ENCODE results near the gene SBF1. TPM values are rescaled to one million over a fixed set of nuclear protein-coding genes. Genes with fewer than 3 reads are reported as not detected.

SBF1 gene
- total RNA-seq, 2 donors from 2014 or later = 89.9 to 90.1 TPM

- Mint-ChIP-seq H3K4me3 (peak overlapping the region; percentile 74), H3K27ac (peak overlapping the region; percentile 74), H3K9me3 (no peaks in the 10 kb centered on the region), H3K36me3 (ENCODE audit: low read depth) (no peaks in the 10 kb centered on the region), H3K27me3 (ENCODE audit: insufficient read depth) (peaks cover 29% of the 10 kb centered on the region), H3K4me1 (peaks cover 25% of the 10 kb centered on the region)
- H3K36me3 ChIP-seq (ENCODE audit: control insufficient read depth, insufficient read depth, low read length) = peaks cover 3% of the 10 kb centered on the region
- 14 to 30% methylated on average over 15 to 62 of the region's 62 CpGs for WGBS, 2 experiments (ENCODE audit: insufficient coverage in 1 of 2, insufficient read length in 1 of 2)
- H3K9ac ChIP-seq (ENCODE audit: extremely low read depth, low read length, poor library complexity, severe bottlenecking) = peak overlapping the region; percentile 54
- no peak overlapping the region for H3K27ac ChIP-seq (ENCODE audit: low read depth, low read length)
- H3K9me3 ChIP-seq (ENCODE audit: control insufficient read depth, low read length) = no peaks in the 10 kb centered on the region
- DNase-seq = peak; percentile 73
- H3K4me1 ChIP-seq (ENCODE audit: control insufficient read depth, insufficient read depth, low read length) = peaks cover 14% of the 10 kb centered on the region
- no peak for TF ChIP-seq CTCF (conservative IDR thresholded peaks at IDR 0.05)
- H3K4me3 ChIP-seq (ENCODE audit: low read length) = peak overlapping the region; percentile 85
- H3K27me3 ChIP-seq (ENCODE audit: control insufficient read depth, insufficient read depth, low read length, poor library complexity, severe bottlenecking) = no peaks in the 10 kb centered on the region
Measured at GRCh38 chr22:50473855-50474671, 772 bp downstream of the SBF1 start.

- Histone ChIP-seq H3K9me3 (ENCODE audit: control insufficient read depth, low read length) (no peaks in the 10 kb centered on the region), H3K27ac (ENCODE audit: low read depth, low read length) (no peak overlapping the region), H3K4me1 (ENCODE audit: control insufficient read depth, insufficient read depth, low read length) (peaks cover 14% of the 10 kb centered on the region), H3K27me3 (ENCODE audit: control insufficient read depth, insufficient read depth, low read length, poor library complexity, severe bottlenecking) (no peaks in the 10 kb centered on the region), H3K4me3 (ENCODE audit: low read length) (peak overlapping the region; percentile 85), H3K36me3 (ENCODE audit: control insufficient read depth, insufficient read depth, low read length) (peaks cover 3% of the 10 kb centered on the region), H3K9ac (ENCODE audit: extremely low read depth, low read length, poor library complexity, severe bottlenecking) (no peak overlapping the region)
- no peaks in the 10 kb centered on the region for H3K36me3 Mint-ChIP-seq (ENCODE audit: low read depth)
- no peak overlapping the region for H3K27ac Mint-ChIP-seq
- peaks cover 19% of the 10 kb centered on the region for H3K27me3 Mint-ChIP-seq (ENCODE audit: insufficient read depth)
- peak overlapping the region; percentile 74 for H3K4me3 Mint-ChIP-seq
- DNase-seq = peak; percentile 80
- H3K9me3 Mint-ChIP-seq = no peaks in the 10 kb centered on the region
- H3K4me1 Mint-ChIP-seq = peaks cover 25% of the 10 kb centered on the region
- peak; percentile 67 for TF ChIP-seq CTCF (conservative IDR thresholded peaks at IDR 0.05)
- 84 to 86% methylated on average over 5 to 6 of the region's 6 CpGs for WGBS, 2 experiments (ENCODE audit: insufficient coverage in 1 of 2, insufficient read length in 1 of 2)
Measured at GRCh38 chr22:50473088-50473487, 1.7 kb downstream of the SBF1 start.

DNA sequence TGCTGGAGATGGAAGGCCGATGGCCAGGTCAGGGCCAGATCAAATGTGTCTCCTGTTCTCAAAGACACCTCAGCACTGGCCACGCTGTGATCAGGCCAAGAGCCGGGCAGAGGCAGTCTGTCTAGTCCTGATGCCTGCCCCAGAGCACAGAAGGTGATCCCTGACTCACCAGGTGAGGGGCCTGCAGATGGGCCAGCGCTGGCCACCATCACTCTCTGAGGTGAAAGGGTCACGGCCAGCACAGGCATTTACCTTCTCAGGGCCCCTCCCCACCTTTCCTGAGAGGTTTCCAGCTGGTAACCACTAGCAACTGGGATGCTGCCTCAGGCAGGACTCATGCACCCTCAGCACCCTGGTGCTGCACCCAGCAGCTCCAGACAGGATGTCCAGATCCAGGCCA is 2.9 kb downstream of the SBF1 start:
- Histone ChIP-seq H3K36me3 (ENCODE audit: control insufficient read depth, insufficient read depth, low read length) (peaks cover 8% of the 10 kb centered on the region), H3K9ac (ENCODE audit: extremely low read depth, low read length, poor library complexity, severe bottlenecking) (no peak overlapping the region), H3K4me1 (ENCODE audit: control insufficient read depth, insufficient read depth, low read length) (peaks cover 14% of the 10 kb centered on the region), H3K27ac (ENCODE audit: low read depth, low read length) (no peak overlapping the region), H3K4me3 (ENCODE audit: low read length) (no peak overlapping the region), H3K9me3 (ENCODE audit: control insufficient read depth, low read length) (no peaks in the 10 kb centered on the region), H3K27me3 (ENCODE audit: control insufficient read depth, insufficient read depth, low read length, poor library complexity, severe bottlenecking) (no peaks in the 10 kb centered on the region)
- H3K4me1 Mint-ChIP-seq = peaks cover 25% of the 10 kb centered on the region
- H3K4me3 Mint-ChIP-seq = no peak overlapping the region
- no peak overlapping the region for H3K27ac Mint-ChIP-seq
- no peak for TF ChIP-seq CTCF (conservative IDR thresholded peaks at IDR 0.05)
- H3K27me3 Mint-ChIP-seq (ENCODE audit: insufficient read depth) = peaks cover 8% of the 10 kb centered on the region
- 79 to 87% methylated on average over 3 to 5 of the region's 5 CpGs for WGBS, 2 experiments (ENCODE audit: insufficient coverage in 1 of 2, insufficient read length in 1 of 2)
- DNase-seq = no peak
- H3K9me3 Mint-ChIP-seq = no peaks in the 10 kb centered on the region
- H3K36me3 Mint-ChIP-seq (ENCODE audit: low read depth) = peaks cover 5% of the 10 kb centered on the region
